IMR-90 (cell line): ENCODE results near the gene GRID1.

Experiments used
- CEBPB ChIP-seq: IDR thresholded peaks from 2 replicates; pipeline ENCODE4 v1.6.1; 2012; ENCODE audit warnings: low read depth, low read length, improper control_type of control experiment
- CTCF ChIP-seq: conservative IDR thresholded peaks from 2 replicates; pipeline ENCODE4 v1.5.1; 2012; ENCODE audit warnings: mild to moderate bottlenecking, low read depth, low read length, improper control_type of control experiment
- FOS ChIP-seq: fragments of 150-350 bp; IDR thresholded peaks from 2 replicates; pipeline ENCODE4 v1.6.1; 2016; ENCODE audit warnings: low read depth, low read length
- MAFK ChIP-seq: IDR thresholded peaks from 2 replicates; pipeline ENCODE4 v1.6.1; 2012; ENCODE audit warnings: low read depth, low read length, improper control_type of control experiment
- MAZ ChIP-seq: IDR thresholded peaks from 2 replicates; pipeline ENCODE4 v1.6.1; 2012; ENCODE audit warnings: low read depth, mild to moderate bottlenecking, low read length, improper control_type of control experiment, moderate library complexity, borderline replicate concordance
- POLR2A ChIP-seq: IDR thresholded peaks from 2 replicates; pipeline ENCODE4 v1.6.1; 2012; ENCODE audit warnings: mild to moderate bottlenecking, low read depth, low read length
- RAD21 ChIP-seq: IDR thresholded peaks from 2 replicates; pipeline ENCODE4 v1.6.1; 2012; ENCODE audit warnings: low read length, improper control_type of control experiment
- RCOR1 ChIP-seq: IDR thresholded peaks from 2 replicates; pipeline ENCODE4 v1.6.1; 2012; ENCODE audit warnings: mild to moderate bottlenecking, low read length, improper control_type of control experiment; ENCODE audit not compliant: insufficient replicate concordance
- RFX5 ChIP-seq: IDR thresholded peaks from 2 replicates; pipeline ENCODE4 v1.8.0; 2012; ENCODE audit warnings: low read depth, mild to moderate bottlenecking, low read length, moderate library complexity
- SMC3 ChIP-seq: fragments of 150-350 bp; IDR thresholded peaks from 2 replicates; pipeline ENCODE4 v1.6.1; 2016; ENCODE audit warnings: low read depth, mild to moderate bottlenecking, antibody characterized with exemption, low read length, moderate library complexity
- USF2 ChIP-seq: fragments of 150-350 bp; IDR thresholded peaks from 2 replicates; pipeline ENCODE4 v1.6.1; 2017; ENCODE audit warnings: mild to moderate bottlenecking, antibody characterized with exemption, low read length, low read depth

- TF ChIP-seq CTCF (no peak), RAD21 (no peak), POLR2A (no peak), USF2 (no peak), CEBPB (no peak), FOS (no peak), MAFK (0 out of 2 replicates have a peak, but pooled peaks have one; percentile 22), SMC3 (no peak), RFX5 (no peak), MAZ (no peak), RCOR1 (no peak)
These were observed 624.8 kb downstream of the GRID1 start for GRCh38 chr10:85741626-85742300.
